SK-N-MC (cell line): ENCODE data around the gene CSTF1.

ENCODE experiments used
- EZH2 ChIP-seq: fragments of 200-600 bp; sonication (generic); IDR thresholded peaks from one replicate; pipeline ENCODE4 v1.6.1; 2017; ENCODE audit warnings: antibody characterized with exemption
- FOXP2 ChIP-seq: optimal IDR thresholded peaks from 2 replicates; pipeline ENCODE3; 2011; ENCODE audit warnings: mild to moderate bottlenecking, moderate library complexity; ENCODE audit not compliant: insufficient read depth; ENCODE audit errors: extremely low read length, control extremely low read depth
- POLR2AphosphoS5 ChIP-seq: IDR thresholded peaks from 2 replicates; pipeline ENCODE4 v1.6.1; 2012; ENCODE audit warnings: mild to moderate bottlenecking, low read depth, low read length, borderline replicate concordance

DNA sequence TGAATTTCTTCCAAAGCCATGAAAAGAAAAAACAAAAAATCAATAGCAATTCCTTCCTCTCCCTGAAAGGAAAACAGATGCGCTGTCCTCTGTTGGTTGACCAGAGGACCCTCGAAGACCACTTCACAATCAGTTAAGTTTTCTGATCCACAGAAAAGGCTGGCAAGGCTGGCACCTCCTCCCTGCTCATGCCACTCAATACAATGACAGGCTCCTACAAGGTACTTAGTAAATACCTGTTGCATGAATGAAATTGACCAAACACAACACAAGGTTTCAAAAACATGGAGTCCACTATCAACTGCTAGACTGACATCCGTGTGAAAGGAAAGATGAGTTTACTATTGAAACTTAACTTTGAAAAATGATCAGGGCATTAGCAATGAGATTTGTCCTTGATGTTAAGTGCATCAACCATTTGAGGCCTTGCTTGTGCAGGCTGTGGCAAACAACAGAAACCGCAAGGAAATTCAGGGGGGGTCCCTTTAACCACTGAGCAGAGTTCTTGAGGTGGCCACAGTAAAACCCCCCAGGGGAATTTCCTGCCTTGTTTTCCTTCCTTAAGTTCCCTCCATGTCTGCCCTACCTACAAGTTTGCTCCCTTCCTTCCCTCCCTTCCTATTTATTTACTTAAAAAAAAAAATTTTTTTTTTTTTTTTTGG, 48.0 kb downstream of the CSTF1 start:
- TF ChIP-seq EZH2 = no peak
- TF ChIP-seq POLR2AphosphoS5 = no peak
- TF ChIP-seq FOXP2 = no peak
